NCI-H2196 treated with DMSO at 0.1 percent for 48 hours (cell line): ENCODE measurements around the gene RNU6-7.
A peak's percentile ranks its signal among the peaks of the same experiment; 100 is the strongest.

Experiments
- DNase-seq: peaks from one replicate; lab custom pipeline; 2025; ENCODE audit not compliant: unreplicated experiment; lab: John Stamatoyannopoulos, UW

The RNU6-7 gene

GRCh38 chr14:32203928-32204357 lies 2.1 kb downstream of the RNU6-7 start:
- peak; percentile 37 for DNase-seq

GRCh38 chr14:32205554-32205953 lies 3.7 kb downstream of the RNU6-7 start:
- DNase-seq = no peak

- no peak for DNase-seq
These were observed 4.1 kb downstream of the RNU6-7 start for GRCh38 chr14:32205984-32206383.

GRCh38 chr14:32206552-32206951 lies 4.7 kb downstream of the RNU6-7 start:
- DNase-seq = no peak

- no peak for DNase-seq
These were observed 6.6 kb downstream of the RNU6-7 start for GRCh38 chr14:32208490-32208889.

GRCh38 chr14:32209471-32209870 lies 7.6 kb downstream of the RNU6-7 start:
- DNase-seq = no peak

- no peak for DNase-seq
These were observed 9.2 kb downstream of the RNU6-7 start for GRCh38 chr14:32211068-32211404.

- DNase-seq = no peak
These were observed 11.0 kb downstream of the RNU6-7 start for GRCh38 chr14:32212833-32213232.

GRCh38 chr14:32217301-32217700 lies 15.5 kb downstream of the RNU6-7 start:
- peak; percentile 23 for DNase-seq

- DNase-seq = peak; percentile 10
These were observed 23.0 kb downstream of the RNU6-7 start for GRCh38 chr14:32224737-32225377.

GRCh38 chr14:32225378-32225920 lies 23.6 kb downstream of the RNU6-7 start:
- no peak for DNase-seq

- DNase-seq = no peak
These were observed 24.2 kb downstream of the RNU6-7 start for GRCh38 chr14:32226056-32226455.

- DNase-seq = no peak
These were observed 28.3 kb downstream of the RNU6-7 start for GRCh38 chr14:32230181-32230580.

- no peak for DNase-seq
These were observed 28.9 kb downstream of the RNU6-7 start for GRCh38 chr14:32230695-32231280.

- no peak for DNase-seq
These were observed 30.6 kb downstream of the RNU6-7 start for GRCh38 chr14:32232481-32232880.

GRCh38 chr14:32233260-32233659 lies 31.4 kb downstream of the RNU6-7 start:
- no peak for DNase-seq

GRCh38 chr14:32244404-32244803 lies 42.6 kb downstream of the RNU6-7 start:
- DNase-seq = no peak

- no peak for DNase-seq
These were observed 44.9 kb downstream of the RNU6-7 start for GRCh38 chr14:32246751-32247150.

- DNase-seq = no peak
These were observed 47.5 kb downstream of the RNU6-7 start for GRCh38 chr14:32249371-32249770.

- DNase-seq = no peak
These were observed 47.9 kb downstream of the RNU6-7 start for GRCh38 chr14:32249780-32250179.

GRCh38 chr14:32250681-32251080 lies 48.8 kb downstream of the RNU6-7 start:
- DNase-seq = no peak

GRCh38 chr14:32251530-32251929 lies 49.7 kb downstream of the RNU6-7 start:
- no peak for DNase-seq
